Cardiac septum (tissue), 1 donor: ENCODE data around the gene RPL15. TPM values are rescaled to one million over a fixed set of nuclear protein-coding genes. Genes with fewer than 3 reads are reported as not detected.
A peak's percentile ranks its signal among the peaks of the same experiment; 100 is the strongest.

Experiments used
- DNase-seq: peaks from one replicate; pipeline ENCODE4 v3.0.0-alpha.2; 2020; ENCODE audit warnings: low spot score
- intact Hi-C: fragments of 100-400 bp; cut with DNase I; formaldehyde crosslinking; loops from one replicate; pipeline ENCODE4 v1.14.0; 2022
- total RNA-seq: library from RNA; stranded (reverse); fragmentation: NEBNext Ultra II Directional; extraction: Animal tissue kit (Norgen Biotek cat#: 25700); gene quantifications from one replicate; pipeline ENCODE4 v1.2.1, GENCODE V29; 2021
- donor health status: DM: no; HTN: no; CAD: no.

RPL15 gene
- total RNA-seq, 1 donor from 2014 or later, result 798 TPM

DNA sequence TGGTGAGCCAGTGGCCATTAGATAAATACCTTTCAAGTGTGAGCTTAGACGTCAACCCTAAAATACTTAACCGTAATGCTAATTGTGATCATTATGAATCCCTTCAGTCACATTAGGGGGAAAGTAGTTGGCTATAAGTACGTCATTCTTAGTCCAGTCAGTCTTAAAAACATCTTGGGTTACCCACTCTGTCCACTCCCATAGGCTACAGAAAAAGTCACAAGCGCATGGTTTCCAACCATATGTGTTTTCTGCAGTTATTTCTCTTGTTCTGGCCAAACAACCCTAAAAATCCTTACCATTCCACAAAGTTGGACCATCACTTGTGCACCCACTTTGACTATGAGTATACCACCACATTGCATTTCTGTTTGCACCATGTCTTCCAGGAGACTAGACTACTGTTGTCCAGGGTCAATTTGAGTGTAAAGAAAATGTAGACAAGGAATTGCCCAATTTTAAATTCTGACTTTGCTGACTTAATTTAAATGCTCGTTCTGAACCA is 3.3 kb downstream of the RPL15 start:
- intact Hi-C loops, result no loop called here
- DNase-seq, result no peak

DNA sequence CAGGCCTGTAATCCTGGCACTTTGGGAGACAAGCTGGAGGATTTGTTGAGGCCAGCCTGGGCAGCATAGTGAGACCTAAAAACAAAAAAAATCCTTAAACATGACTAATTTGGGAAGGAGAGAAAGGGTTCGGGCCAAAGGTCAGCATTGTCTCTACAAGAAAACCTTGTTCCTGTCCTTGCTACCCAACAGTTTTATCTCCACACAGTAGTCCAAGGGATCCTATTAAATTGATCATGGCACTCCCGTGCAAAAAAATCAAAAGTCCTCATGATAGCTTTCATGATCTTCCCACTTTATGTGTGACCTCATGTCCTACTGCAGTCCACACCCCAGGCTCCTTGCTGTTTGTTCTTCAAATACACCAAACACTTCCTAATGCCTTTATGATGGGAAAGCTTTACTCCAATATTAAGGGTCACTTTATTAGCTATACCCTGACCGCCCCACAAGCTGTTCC is 4.2 kb downstream of the RPL15 start:
- intact Hi-C loops, result no loop called here
- no peak for DNase-seq

DNA sequence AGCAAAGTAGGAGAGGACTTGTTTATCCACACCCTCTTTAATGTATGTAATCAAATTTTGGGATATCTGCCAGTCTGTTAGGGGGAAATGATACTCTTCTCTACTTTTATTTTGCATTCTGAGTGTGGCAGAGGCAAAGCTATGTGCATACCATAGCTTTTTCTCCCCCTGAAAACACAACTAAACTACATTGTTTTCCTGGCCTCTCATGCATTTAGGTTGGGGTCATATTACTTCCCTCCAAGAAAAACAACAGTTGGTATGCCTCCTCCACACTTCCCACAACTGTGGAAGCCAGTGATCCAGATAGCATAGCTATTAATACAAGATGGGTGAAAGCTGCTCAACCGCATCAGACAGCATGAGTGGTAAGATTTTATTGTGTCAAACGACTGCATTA is 6.9 kb downstream of the RPL15 start:
- intact Hi-C loops, result no loop called here
- no peak for DNase-seq

DNA sequence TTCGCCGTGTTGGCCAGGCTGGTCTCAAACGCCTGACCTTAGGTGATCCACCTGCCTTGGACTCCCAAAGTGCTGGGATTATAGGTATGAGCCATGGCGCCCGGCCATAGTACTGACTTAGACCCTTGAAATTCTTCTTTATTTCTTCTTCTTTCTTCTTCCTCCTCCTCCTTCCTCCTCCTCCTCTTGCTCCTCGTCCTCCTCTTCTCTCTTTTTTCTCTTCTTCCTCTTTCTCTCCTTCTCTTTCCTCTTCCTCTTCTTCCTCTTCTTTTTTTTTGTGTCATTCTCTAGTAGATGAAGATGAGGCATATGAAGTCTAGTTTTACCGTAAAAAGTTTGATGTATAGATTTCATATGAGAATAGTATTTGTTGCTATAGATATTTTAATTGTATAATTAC is 9.3 kb downstream of the RPL15 start:
- DNase-seq, result no peak
- intact Hi-C loops, result no loop called here

DNA sequence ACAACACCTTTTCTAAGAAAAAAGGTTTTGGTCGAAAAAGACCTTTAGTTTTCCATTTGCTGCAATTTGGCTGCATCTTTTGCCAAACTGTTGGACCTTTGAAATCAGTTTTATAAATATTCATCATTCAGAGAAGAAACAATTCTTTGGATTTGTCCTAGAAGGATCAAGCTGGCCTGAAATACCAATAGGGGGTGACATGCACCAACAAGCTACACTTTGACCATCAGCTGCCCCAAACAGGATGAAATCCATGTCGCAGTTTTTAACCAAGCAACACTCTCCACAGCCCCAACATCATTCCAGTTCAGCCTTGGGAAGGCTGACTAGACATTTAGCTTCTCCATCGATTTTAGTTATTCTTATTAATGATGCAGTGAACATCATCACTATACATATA is 9.8 kb downstream of the RPL15 start:
- no peak for DNase-seq
- intact Hi-C loops, result no loop called here

DNA sequence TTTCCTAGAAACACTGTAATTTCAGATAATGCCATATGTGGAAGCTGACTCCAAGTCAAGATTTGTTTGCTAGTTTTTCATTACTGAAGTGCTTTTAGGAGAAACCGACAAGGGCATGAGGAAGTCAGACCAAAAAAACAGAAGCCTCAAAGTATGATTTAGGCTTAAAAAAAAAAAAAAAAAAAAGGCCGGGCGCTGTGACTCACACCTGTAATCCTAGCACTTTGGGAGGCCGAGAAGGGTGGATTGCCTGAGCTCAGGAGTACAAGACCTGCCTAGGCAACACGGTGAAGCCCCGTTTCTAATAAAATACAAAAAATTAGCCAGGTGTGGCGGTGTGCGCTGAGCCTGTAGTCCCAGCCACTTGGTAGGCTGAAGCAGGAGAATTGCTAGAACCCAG is 11.6 kb downstream of the RPL15 start:
- DNase-seq, result no peak
- intact Hi-C loops, result no loop called here

DNA sequence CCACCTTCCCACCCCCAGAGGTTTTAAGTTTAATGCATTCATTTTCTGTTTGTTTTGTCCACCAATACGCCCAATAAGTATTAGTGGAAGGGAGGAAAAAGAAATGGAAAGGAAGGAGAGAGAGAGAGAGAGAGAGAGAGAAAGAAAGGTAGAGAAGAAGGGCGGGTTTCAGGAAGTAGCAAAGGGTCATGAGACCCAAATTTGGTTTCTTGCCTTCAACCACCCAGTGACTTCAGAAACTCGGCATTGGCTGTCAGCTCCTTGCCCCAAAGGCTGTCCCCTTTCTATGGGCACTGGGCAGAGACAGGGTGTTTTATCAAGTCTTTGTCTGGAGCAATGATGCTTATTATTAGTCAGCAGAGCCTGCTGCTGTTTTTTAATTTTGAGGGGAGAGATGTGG is 14.7 kb downstream of the RPL15 start:
- intact Hi-C loops, result no loop called here

DNA sequence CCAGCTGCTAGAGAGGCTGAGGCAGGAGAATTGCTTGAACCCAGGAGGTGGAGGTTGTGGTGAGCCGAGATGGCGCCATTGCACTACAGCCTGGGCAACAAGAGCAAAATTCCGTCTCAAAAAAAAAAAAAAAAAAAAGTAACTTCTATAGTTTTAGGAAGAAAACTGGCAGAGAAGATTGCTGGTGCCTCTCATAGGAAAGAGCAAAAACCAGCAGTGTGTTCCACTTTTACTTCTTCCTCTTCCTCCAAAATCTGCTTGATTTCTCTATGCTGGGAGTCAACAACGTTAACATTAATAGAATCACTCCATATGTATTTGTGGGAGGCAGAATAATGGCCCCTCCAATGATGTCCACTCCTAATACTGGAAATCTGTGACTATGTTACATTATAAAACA is 15.6 kb downstream of the RPL15 start:
- no peak for DNase-seq
- intact Hi-C loops, result no loop called here

More for the DNA sequence above, 14.7 kb downstream of the RPL15 start:
- no peak for DNase-seq

DNA sequence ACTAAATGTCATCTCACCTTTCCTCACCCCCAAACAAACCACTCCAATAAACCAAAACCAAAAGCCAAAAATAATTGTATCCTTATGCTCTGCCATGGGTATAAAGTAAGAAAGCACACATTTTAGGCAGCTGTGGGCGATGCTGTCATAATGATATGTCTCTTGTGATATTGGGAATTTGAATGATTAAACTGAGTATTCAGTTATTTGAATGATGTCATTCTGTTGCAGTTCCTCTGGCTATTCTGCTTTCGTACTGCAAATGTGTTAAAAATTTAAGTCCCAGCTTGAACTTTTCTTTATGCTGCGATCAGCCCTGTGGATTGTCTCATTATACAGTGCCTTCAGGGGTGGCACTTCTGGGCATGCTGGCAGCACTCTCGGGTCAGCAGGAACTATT is 17.3 kb downstream of the RPL15 start:
- no peak for DNase-seq
- intact Hi-C loops, result no loop called here

DNA sequence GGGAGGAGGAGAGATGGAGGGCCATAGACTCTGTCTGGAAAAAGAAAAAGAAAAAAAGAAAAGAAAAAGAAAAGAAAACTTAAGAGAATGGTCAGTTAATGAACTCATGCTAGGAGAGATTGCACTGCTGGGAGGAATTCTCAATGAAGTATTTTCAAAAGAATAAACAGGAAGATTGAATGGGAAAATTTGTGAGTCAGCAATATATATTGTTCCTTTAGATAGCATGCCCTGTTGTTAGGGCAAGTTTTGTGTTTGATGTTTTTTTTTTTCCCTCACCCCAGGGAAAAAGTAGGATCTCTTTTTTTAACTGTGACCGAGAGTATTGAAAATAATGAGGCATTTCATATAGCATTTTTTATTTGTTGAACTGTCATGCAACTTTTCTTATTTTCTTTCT is 20.4 kb downstream of the RPL15 start:
- no peak for DNase-seq
- intact Hi-C loops, result no loop called here

DNA sequence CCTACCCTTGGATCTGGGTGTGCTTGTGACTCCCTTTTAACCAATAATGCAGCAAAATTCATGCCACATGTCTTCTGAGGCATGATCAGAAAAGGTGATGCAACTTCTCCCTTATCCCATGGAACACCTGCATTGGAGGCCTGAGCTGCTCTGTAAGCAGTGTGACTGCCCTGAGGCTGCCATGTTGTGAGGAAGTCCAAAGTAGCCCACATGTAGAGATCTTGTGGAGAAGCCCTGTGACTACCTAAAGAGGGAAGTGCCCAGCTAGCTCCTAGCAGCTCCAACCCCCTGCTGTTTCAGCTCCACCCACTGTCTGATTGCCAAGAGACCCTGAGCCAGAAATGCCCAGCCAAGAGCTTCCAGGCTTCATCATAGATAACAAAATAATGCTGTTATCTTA is 21.8 kb downstream of the RPL15 start:
- intact Hi-C loops, result no loop called here

DNA sequence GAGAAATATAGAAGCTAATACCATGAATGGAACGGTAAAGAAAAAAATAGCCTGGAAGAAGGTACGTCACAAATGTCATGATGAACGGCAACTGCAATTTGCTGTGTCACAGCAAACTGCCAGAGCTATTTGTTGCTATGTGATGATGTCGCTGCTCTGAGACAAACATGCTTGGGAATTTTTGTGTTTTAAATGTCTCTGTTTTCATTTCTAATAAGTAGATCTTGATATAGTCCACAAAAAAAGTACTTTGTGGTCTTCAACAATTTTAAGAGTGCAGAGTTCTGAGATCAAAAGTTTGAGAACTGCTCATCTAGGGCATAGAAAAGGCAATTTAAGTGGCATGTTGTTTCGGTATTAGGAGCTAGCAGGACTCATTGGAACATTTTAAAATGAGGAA is 23.8 kb downstream of the RPL15 start:
- intact Hi-C loops, result no loop called here
- no peak for DNase-seq

More for the DNA sequence above, 21.8 kb downstream of the RPL15 start:
- no peak for DNase-seq

DNA sequence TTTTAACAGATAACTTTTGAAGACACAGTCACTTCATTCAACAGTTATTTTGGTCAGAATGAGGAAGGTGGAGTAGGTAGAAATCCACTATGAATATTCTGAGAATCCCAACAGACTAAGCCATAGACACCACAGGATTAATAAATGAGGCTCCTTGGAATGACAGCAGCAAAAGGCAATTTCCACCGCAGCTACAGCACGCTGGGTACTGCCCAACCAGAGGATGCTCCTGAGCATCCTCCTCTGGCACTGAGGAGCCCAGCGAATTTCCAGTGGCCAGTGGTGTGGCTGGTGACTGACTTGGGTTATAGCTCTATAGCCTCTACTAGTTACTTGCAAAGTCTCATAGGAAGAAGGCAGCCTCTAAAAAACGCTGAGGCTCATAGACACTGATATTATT is 24.5 kb downstream of the RPL15 start:
- intact Hi-C loops, result no loop called here
- DNase-seq, result no peak

DNA sequence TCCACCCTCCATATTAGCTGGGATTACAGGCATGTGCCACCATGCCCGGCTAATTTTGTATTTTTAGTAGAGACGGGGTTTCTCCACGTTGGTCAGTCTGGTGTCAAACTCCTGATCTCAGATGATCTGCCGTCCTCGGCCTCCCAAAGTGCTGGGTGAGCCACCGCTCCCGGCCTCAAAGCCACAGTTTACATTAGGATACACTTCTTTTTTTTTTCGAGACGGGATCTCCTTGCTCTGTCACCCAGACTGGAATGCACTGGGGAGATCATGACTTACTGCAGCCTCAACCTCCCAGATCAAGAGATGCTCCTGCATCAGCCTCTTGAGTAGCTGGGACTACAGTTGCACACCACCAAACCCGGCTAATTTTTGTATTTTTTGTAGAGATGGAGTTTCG is 25.6 kb downstream of the RPL15 start:
- intact Hi-C loops, result no loop called here
- no peak for DNase-seq

DNA sequence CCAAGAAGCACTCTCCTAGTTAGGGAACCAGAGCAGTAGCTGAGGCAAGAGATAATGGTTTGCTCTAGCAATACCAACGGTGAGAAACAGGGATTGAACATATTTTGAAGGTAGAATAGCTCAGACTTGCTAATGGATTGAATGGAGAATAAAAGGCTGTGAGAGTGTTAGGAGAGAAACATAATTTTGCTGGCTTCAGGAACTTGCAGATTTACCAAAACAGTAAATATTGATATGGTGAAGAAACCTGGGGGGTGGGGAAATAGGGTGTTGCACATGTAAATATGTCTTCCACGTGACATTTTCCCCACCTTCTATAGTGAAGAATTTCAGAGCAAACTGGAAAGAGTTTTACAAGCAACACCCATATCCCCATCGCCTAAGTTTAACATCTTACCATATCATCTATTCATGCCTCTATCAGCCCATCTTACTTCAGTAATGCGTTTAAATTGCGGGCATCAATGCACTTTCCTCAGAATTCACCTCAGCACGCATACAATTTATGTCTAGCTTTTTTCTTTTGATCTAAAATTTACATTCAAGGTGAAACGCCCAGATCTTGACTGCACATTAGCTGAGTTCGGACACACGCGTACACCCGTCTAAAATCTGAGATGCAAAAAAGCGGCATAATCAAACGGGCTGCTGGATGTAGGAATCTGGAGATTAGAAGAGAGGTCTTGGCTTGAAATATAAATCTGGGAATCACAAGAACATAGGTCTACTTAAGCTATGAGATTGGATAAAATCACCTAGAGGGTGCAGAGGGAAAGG is 27.3 kb downstream of the RPL15 start:
- intact Hi-C loops, result no loop called here
- no peak for DNase-seq

DNA sequence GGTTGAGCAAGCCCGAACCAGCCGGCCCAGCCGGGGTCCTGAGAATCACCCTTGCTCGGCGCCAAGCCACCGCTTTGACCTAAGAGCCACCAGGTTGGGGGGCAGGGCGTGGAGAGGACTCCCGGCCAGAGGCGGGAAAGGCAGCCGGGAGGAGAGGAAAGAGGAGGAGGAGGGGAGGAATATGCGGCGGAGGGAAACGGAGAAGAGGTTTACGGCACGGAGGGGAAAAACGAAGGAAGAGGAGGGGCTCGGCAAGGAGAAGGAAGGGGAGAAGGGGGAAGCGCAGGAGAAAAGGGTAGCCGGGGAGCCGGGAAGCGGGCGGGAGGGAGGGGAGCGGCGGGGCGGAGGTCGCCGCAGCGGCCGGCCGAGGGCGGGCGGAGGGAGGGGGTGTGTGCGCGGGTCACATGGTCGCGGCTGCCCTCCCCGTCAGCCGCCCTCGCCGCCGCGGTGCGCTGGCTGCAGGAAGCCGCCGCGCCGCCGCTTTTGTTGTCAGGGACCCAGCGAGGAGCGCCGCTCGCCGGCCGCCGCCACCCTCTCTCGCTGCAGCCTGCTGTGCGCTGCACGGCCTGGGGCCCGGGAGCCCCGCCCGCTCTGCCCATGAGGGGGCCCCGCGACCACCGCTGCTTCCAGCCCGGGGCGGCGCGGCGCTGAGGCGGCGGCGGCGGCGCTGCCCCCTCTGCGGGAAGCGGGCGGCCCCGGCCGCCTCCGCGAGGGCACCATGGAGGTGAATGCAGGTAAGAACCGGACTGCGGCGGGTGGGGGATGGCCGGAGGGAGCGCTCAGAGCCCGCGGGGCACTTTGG is 28.1 kb downstream of the RPL15 start, which contains the start of gene NR1D2:
TSS of gene NR1D2 (plus strand) at position 426 of the 802 bp plus-strand sequence. CDS start at position 719, 293 bp downstream.
- intact Hi-C loops, result loop anchor here (1.0 to 5.0 kb wide), 2 partner anchors 28 to 47 kb away; partner anchors contain the start of gene RPL15
- peak; percentile 94 for DNase-seq

DNA sequence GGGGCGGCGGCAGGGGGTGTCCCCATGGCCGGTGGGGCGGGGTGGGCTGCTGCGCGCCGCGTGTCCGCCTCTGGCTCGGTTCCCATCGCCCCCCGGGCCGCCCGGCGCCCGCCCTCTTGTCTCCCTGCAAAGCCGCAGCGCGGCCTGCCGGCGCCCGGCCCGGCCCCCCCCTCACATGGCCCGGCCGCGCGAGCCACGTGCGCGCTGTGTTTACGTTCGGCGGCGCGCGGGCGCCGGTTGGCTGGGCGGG is 28.7 kb downstream of the RPL15 start:
- DNase-seq, result no peak
- intact Hi-C loops, result loop anchor here (1.0 to 5.0 kb wide), 2 partner anchors 28 to 47 kb away; partner anchors contain the start of gene RPL15

DNA sequence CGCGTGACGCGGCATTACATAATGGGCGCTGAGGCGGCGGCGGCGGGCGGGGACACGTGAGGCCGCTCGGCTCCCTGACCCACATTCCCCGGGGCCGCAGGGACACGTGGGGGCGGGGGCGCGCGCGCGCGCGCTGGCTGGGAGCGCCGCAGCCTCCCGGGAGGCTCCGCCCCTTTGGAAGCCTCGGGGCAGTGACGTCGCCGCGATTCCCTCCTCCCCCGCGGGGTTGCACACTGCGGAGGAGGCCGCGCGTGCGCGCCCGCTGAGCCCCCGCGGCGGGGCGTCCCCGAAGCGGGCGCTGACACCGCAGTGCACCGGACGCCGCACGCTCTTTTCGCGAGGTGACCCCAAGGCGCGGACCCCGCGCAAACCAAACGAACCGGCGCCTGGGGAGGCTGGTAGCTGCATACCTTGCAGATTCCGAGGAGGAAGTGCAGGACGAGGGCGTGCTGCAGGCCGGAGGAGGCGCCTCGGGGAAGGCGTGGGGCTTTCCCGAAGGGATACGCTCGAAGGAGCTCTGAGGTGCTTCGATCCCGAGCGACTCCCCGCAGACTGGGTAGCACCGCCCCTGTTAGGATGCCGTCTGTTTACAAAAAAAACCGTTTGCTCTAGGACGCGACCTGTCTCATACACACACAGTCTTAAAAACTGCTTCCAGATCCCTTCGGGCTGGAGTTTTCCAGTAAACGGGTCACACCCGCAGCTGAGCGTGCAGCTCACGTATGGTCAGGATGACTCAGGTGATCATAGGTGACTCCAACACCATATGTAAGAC is 29.2 kb downstream of the RPL15 start:
- peak; percentile 99 for DNase-seq
- intact Hi-C loops, result loop anchor here (1.0 to 5.0 kb wide), 2 partner anchors 29 to 46 kb away; partner anchors contain the start of gene RPL15

DNA sequence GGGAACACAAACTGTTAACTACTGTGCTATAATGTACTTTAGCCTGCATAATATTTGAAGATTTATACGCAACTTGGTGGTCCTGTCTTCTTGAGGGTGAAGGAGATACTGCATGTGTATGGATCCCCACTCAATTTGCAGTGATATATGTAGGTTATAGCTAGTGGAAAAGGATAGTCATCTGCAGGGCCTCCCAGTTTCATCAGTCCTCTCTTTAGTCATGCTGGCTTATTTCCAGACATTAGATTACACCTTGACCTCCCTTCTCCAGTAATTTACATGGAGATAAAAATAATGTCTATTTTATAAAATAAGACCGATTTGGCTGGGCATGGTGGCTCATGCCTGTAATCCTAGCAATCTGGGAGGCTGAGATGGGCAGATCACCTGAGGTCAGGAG is 31.8 kb downstream of the RPL15 start:
- no peak for DNase-seq
- intact Hi-C loops, result loop anchor here (5.0 kb wide), 1 partner anchor 44 kb away; no protein-coding TSS in a partner anchor

DNA sequence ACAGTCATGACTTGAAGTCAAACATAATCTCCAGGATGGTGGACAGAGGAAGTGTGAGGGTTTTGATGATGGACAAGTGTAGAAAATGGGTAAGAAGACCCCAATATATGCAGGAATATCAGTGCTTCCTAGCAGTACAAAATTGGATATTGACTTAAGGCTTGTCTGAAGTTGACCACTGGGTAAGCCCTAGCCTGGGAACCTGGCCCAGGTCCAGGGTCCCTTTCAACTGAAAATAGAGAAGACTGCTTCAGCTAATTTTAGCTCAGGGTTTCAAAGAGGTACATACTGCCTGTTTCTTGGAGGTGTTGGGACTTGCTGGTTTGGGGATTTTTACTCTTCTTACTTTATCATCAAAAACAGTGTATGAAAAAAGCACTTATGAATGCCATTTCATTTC is 32.9 kb downstream of the RPL15 start:
- intact Hi-C loops, result loop anchor here (5.0 kb wide), 1 partner anchor 43 kb away; no protein-coding TSS in a partner anchor
- DNase-seq, result no peak
